ENCODE results near the gene MACROD2.
"Not testable (repeated sequence)": the region's sequence is repeated elsewhere in the genome, so short reads cannot be mapped to it uniquely, and the experiment has no call there.

Gene MACROD2

DNA sequence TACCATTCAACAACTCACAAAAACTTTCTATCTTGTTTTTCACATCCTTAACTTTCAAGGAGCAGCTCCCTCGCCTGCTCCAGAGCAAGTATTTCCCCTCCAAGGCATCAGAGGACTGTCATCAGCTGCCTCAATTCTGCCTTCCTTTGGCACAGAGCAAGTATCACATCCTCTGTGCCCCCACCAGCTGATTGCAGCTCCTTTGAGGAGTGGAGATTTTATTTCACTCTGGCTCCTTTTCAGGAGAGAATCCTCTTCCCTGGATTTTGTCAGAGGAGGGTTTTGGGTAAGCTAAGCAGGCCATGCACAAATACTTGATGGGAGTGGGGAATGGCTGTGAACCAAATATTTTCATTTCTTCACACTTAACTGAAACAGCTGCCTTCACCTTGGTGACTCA lies 952.6 kb downstream of the MACROD2 start:
- DNase-seq (ENCODE audit: low read depth, low spot score), result no peak

DNA sequence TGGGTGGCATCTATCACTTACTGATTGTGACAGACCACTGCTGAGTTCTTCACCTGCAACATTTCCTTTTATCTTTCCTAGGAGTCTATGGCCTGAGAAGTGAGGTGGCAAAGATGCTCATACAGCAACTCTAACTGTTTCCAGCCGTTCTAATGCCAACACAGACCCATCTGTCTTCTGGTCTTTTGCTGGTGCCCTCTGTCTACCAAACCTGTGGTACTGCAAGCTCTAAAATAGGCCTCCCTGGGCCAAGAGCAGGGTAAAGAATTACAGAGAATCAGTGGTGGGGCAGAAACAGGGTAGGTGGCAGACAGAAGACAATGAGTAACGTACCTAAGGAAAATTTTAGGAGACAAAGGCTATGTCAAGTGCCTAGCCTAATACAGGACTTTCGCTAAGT lies 953.1 kb downstream of the MACROD2 start:
- DNase-seq (ENCODE audit: low read depth, low spot score), result no peak

DNA sequence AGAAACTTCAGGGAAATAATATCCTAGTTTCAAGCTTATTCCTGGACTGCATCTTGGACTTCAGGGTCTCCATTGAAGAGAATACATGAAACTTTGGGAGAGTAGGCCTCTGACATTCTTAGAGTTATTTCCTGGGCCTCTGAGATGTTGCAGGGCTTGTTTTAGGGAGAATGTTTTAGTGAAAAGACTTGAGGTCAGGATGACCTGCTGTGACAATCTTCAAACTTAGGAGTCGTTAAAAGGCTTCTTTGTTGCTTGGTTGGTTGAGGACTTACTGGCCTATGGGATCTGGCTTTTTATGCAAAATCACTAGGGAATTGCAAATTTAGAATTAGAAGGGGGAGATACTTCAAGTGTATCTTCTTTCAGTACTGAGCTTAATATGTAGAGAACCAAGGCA lies 955.3 kb downstream of the MACROD2 start:
- no peak for DNase-seq (ENCODE audit: low read depth, low spot score)

DNA sequence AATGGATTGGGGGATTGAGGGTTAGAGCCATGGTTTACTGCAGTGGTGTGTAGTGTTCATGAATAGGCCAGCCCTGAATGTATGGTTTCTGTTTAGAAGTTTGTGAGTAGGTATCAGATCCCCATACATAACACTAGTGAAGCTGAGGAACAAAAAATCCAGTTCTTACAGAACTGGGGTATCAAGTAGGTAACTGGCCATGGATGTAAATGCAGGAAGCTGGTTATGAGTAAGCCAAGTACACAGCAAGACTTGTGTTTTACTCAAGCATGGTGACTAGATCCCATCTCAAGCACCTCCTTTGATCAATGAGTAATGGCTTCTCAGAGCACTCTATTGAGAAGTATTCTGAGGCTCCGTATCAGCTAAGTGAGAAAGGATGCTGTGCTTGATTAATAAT lies 955.8 kb downstream of the MACROD2 start:
- DNase-seq (ENCODE audit: low read depth, low spot score), result no peak

DNA sequence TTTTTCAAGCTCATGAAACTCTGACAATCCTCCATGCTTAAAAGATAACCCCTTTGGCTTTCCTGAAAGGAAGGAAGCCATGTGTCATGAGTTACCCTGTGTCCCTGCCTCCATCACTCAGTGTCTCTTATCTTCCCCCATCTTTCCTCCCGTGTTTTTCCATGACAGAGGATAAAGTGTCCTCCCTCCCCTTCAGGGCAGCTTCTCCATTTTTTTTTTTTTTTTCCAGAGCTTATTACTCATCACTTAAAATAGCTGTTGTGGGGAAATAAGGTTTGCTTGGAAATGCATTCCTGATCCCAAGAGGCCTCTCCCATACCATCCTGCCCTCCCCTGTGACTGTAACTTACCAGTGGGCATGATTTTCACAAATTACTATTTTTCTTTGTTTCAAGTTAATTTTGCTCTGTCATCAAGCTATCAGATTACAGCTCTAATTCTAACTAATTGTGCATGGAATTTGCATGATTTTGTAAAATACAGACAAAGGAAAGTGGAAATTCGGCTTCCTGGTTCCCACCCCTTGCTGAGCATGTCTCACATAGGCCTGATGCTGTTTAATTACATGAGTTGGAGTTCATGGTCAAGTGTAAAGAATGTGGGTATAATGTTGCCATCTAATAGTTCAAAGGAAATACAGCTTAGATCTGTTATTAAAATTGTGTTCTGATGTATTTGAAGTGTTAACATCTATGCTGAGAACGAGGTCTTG lies 956.5 kb downstream of the MACROD2 start:
- DNase-seq (ENCODE audit: low read depth, low spot score), result no peak

DNA sequence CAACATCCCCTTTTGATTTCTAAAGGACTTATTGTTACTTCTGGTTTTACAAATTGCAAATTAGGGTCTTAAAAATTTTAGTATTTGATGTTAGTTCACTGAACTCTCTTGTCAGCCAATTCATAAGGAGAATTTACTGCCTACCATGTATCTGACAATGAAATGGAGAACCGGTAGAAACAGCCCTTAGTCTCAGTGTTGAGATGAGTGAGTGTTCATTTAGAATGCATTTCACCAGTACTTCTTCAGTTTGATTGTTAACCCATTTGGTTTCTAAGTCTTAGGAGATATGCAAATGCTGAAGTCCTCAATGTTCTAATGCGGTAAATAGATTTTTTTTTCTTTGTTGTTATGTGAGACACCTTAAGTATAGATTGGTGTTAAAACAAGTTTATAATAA lies 958.4 kb downstream of the MACROD2 start:
- DNase-seq (ENCODE audit: low read depth, low spot score), result no peak

DNA sequence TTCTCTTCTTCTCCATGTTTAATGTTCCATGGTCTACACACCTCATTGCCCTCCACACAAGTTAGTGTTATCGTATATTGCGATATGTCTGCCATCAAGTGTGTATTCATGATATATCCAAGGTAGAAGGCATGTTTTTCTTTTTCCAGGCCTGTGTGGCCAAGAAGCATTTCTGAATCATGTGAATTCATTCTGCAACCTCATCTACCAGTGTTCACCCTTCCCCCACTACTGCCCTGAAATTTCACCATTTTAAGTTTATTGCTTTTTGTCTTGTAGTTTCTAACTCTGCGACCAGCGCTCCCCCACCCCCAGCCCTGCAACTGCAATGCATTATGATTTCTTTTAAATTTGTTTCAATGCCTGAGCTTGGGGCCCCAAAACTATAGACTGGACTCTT lies 960.1 kb downstream of the MACROD2 start:
- no peak for DNase-seq (ENCODE audit: low read depth, low spot score)

DNA sequence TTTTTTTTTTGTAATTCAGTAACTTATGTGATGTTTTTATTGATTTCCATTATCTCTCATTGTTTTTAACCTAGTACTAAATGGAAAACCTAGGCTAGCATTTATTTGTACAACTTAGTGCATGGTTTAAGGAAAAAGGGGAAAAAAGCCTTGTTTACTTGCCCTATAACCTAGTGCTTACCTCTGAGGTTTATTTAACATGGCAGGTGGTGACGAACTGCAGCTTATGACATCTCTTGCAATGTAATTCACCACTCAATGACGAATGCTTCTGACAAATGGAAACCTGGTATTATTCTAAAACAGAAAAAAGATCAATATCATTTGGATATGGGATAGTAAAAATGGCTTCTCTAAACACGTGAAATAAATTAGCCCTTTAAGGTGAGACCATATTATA lies 960.7 kb downstream of the MACROD2 start:
- DNase-seq (ENCODE audit: low read depth, low spot score), result no peak

DNA sequence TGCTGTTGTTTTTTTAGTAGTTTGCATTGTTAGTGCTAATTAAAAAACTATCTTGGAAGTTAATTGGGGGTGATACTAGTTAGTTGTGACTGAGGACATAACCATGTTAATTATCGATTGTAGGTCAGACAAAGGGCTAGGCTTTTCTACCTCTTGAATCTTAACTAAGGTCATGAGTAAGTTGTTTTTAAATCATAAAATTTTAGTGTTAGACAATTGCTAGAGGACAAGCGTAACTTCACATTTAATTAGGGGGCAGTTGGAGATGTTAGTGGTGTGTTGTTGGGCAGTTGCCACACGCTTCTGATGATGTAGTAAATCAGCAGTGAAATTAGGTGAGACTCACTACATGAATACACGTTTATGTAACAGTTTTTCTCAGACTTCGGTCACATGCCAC lies 961.2 kb downstream of the MACROD2 start:
- no peak for DNase-seq (ENCODE audit: low read depth, low spot score)

DNA sequence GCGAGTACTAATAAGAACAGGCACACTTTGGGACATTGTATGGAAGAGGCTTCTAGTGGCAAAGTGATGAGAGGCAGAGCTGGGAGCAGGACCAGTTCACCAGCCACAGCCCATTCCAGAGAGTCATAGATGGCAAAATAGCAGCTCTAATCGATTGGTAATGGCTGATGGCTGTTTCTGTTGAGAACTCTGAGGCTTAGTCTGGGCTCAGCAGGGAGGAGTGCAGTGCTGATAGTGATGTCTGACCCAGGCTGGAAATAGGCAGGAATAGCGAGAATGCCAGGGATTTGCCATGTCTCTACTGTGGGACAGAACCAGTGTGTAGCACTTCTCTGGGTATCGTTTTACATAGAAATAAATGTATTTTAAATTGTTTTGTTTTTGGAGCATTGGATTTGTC lies 962.1 kb downstream of the MACROD2 start:
- no peak for DNase-seq (ENCODE audit: low read depth, low spot score)

DNA sequence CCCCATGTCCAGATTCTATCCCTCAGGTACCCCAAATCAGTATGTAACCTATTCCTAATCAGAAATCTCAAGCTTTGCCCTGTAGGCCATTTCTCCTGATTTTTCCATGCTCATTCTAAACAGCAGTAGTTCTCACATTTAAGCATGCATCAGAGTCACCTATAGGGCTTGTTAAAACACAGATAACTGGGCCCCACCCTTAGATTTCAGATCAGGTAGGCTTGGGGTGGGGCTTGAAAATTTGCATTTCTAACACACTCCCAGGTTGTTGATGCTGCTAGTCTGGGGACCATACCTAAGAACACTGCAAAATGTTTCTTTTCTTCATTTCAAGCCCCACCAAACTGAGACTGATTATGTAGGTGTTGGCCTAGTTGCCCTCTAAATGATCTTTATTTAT lies 963.3 kb downstream of the MACROD2 start:
- DNase-seq (ENCODE audit: low read depth, low spot score), result no peak

DNA sequence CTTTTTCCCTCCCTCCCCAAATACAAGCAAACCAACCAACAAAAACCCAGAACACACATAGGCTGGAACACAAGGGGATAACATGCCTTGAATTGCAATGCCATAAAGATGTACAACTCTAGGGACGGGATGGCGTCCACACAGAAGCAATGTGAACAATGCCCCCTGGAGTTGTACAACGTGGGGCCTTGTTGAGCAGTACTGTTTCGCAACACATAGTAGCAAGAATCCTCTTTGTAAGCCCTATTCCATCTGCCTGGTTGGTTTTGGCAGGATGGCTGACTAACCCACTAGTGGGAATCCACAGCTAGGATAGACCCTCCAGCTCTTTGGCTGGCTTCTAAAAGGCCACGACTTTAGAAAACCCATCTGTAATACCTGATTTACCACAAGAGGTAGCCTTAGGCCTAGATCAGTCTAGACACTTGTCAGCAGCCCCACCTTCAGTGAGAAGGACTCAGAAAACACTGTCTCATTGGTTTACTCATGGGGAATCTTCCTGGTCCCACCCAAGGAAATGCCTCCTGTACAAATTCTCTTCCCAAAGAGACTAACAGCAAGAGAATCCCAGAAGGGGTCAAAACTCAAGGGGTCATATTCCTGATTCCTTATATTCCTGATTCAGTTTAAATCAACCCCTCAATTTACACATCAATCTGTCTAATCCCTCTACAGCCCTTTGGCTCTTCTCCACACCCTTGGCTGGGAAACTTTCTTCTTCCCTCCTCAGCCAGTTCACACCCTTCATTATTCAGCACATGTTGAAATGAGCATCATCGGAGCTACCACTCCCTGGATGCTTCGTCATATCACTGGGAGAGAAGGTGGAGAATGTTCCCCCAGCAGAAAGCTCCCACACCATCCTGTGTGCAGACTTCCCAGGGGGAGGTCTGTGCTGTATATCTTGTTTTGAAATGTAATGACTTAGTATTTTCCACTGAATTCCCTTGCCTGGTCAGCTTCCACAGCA lies 964.5 kb downstream of the MACROD2 start:
- no peak for DNase-seq (ENCODE audit: low read depth, low spot score)

DNA sequence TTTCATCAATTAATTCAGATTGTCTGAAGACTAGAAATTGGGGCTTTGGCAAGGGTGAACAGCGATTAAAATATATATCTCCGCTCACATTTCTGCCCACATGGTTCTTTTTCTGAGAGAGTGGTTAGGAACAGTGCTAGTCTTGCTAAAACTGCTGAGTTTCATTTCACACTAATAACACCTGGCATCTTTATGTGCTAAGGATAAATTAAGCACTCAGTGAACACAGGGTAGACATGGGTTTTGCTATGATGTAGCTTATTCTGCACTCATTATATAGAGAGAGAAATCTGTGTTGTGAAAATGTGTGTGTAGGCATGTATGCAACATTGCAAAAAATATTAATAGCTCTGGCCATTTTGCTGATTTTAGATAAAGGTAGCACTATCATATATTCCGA lies 965.5 kb downstream of the MACROD2 start:
- no peak for DNase-seq (ENCODE audit: low read depth, low spot score)

DNA sequence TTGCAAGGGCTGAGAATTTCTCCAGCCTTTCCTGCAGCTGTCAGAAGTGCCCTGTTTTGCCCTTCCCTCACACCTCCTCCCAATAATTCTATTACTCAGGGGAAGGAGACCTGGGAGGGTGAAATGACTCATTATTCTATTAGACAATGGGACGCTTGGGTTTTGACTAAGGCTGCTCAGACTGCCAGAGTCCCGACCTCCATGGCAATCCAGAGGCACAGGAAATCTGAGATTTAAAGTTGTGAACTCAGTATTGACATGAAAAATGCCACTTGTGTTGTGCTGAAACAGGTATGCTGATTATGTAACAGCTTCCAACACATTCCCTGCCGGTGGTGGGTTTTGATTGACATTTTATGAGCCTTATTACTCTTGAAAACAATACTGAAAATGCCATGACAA lies 967.9 kb downstream of the MACROD2 start:
- DNase-seq (ENCODE audit: low read depth, low spot score), result no peak

DNA sequence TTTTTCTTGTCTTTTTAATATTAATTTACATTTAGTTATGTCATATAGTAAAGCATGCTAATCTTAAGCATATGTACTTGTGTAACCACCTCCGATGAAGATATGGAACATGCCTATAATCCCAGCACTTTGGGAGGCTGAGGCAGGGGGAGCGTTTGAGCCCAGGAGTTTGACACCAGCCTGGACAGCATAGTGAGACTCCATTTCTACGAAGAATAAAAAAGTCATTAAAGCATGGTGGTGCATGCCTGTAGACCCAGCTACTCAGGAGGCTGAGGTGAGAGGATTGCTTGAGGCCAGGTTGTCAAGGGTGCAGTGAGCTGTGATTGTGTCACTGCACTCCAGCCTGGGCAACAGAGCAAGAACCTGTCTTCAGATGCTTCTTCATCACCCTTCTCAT lies 970.9 kb downstream of the MACROD2 start:
- no peak for DNase-seq (ENCODE audit: low read depth, low spot score)

DNA sequence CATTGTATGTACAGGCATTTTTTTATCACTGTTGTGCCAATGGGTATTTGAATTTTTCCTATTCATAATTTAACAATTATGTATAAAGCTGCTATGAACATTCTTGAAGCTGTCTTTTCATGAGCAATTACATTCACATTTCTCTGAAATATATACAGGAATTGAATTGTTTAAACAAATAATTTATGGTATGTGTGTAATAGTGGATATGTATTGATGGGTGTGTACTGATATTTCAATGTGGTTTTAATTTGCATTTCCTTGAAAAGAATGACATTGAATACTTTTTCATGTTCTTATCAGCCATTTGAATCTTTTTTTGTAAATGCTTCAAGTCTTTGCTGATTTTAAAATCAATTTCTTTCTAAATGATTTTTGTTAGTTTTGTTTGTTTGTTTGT lies 971.5 kb downstream of the MACROD2 start:
- DNase-seq (ENCODE audit: low read depth, low spot score), result no peak

DNA sequence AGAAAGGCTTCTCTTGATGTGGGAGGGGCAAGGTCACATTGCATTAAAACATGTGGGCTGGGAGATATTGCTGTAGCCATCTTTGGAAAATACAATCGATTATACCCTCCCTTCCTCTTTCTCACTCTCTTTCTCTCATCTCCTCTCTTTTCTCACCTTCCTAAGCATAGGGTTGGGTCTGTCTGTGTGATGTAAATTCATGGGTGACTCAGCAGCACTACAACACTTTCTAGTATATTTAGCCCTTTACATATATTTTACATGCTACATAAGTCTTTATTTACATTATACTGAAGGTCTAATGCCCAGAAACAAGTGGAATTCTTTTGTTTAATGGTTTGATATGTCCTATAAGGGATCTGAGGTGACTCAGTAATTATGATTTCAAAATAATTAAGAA lies 976.9 kb downstream of the MACROD2 start:
- no peak for DNase-seq (ENCODE audit: low read depth, low spot score)

DNA sequence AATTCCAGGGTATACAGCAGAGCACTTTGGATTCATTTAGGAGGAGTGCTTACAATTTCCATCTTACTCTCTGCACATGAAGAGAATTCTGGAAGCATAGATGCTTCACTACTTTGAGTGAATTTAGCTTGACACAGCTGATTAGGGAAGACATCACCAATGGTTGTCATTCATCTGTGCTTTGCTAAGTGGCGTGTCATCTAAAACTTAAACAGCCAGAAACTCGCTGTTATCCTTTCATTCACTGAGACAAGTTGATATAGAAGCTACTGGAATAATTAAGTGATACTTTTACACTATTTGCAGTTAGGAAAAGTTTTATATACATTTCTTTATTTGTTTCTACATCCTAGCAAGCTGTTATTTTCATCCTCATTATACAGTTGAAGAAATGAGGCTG lies 977.4 kb downstream of the MACROD2 start:
- no peak for DNase-seq (ENCODE audit: low read depth, low spot score)

DNA sequence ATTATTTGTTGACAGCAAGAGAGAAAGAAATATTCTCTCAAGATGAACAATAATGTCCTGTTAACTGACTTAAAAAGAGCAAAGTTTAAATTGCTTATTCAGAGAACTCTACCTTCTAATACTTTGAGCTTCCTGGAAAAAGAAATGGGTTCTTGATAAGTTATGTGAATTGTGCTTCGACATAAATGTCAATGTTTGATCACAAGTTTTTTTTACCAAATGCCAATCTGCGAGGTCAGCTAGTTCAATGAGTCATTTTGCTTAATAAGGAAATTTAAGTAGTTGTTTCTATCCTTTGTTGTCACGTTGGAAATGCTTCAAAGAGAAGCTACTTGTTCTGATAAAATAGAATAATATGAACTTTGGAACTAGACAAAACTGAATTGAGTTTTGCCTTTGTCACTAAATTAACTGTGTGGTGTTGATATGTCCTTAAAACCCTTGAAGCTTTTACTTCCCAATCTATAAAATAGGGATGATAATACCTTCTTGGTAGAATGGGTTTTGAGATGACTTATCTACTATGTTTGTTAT lies 984.2 kb downstream of the MACROD2 start:
- DNase-seq (ENCODE audit: low read depth, low spot score), result no peak

DNA sequence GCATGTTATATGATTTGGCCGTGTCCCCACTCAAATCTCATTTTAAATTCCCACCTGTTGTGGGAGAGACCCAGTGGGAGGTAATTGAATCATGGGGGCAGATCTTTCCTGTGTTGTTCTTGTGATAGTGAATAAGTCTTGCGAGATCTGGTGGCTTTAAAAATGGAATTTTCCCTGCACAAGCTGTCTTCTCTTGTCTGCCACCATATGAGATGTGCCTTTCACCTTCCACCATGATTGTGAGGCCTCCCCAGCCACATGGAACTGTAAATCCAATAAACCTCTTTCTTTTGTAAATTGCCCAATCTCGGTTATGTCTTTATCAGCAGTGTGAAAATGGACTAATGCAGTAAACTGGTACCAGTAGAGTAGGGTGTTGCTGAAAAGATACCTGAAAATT lies 986.2 kb downstream of the MACROD2 start:
- DNase-seq (ENCODE audit: low read depth, low spot score), result not testable (repeated sequence)

DNA sequence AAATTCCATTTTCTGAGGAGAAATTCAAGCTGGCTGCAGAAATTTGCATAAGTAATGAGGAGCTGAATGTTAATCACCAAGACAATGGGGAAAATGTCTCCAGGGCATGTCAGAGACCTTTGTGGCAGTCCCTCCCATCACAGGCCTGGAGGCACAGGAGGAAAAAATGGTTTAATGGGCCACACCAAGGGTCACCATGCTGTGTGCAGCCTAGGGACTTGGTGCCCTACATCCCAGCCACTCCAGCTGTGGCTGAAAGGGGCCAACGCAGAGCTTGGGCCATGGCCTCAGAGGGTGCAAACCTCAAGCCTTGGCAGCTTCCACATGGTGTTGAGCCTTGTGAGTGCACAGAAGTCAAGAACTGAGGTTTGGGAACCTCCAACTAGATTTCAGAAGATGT lies 987.0 kb downstream of the MACROD2 start:
- DNase-seq (ENCODE audit: low read depth, low spot score), result not testable (repeated sequence)

DNA sequence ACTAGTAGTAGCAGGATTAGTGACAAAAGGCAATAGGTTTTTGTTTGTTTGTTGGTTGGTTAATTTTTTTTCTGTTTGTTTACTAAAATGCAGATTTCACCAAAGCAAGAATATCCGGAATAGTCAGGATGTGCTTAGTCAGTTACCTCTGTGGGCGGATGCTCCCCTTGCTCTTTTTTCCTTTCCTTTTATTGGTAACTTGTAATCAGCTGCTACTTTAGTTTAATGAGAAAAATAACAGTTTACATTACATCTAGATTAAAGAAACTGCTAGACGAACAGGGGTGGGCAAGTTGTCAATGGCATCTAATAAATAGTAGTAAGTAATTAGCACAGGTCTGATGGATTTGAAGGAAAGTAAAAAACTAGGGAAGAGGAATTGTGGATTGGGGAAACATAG lies 989.0 kb downstream of the MACROD2 start:
- DNase-seq (ENCODE audit: low read depth, low spot score), result no peak
